SK-N-SH treated with all-trans-retinoic acid at 6 μM for 48 hours (cell line): ENCODE data around the gene DNAJA1.

ENCODE experiments used
- ARNTL ChIP-seq: fragments of 450-650 bp; formaldehyde crosslinking; IDR thresholded peaks from 2 replicates; pipeline ENCODE4 v1.5.0; 2020; ENCODE audit warnings: low read depth, mild to moderate bottlenecking, moderate library complexity, borderline replicate concordance
- CSDC2 ChIP-seq: fragments of 250-450 bp; sonication (Bioruptor Pico); IDR thresholded peaks from 2 replicates; pipeline ENCODE4 v1.5.0; 2020; ENCODE audit warnings: mild to moderate bottlenecking, moderate library complexity
- ESRRG ChIP-seq: fragments of 250-450 bp; sonication (Bioruptor Pico); IDR thresholded peaks from 2 replicates; pipeline ENCODE4 v1.6.1; 2021; ENCODE audit warnings: mild to moderate bottlenecking
- GLIS3 ChIP-seq: fragments of 250-450 bp; sonication (Bioruptor Pico); IDR thresholded peaks from 2 replicates; pipeline ENCODE4 v1.5.0; 2020; ENCODE audit warnings: mild to moderate bottlenecking, moderate library complexity
- OSR1 ChIP-seq: fragments of 250-450 bp; sonication (Bioruptor Pico); IDR thresholded peaks from 2 replicates; pipeline ENCODE4 v1.8.0; 2022; ENCODE audit warnings: moderate library complexity, mild to moderate bottlenecking, inconsistent platforms
- PATZ1 ChIP-seq: fragments of 250-450 bp; sonication (Bioruptor Pico); IDR thresholded peaks from 2 replicates; pipeline ENCODE4 v1.8.0; 2020; ENCODE audit warnings: mild to moderate bottlenecking, moderate library complexity, borderline replicate concordance
- POU6F1 ChIP-seq: fragments of 250-450 bp; sonication (Bioruptor Pico); IDR thresholded peaks from 2 replicates; pipeline ENCODE4 v1.8.0; 2021; ENCODE audit warnings: low read depth, mild to moderate bottlenecking, moderate library complexity, borderline replicate concordance
- PPARA ChIP-seq: fragments of 250-450 bp; sonication (Bioruptor Pico); IDR thresholded peaks from 2 replicates; pipeline ENCODE4 v1.5.0; 2020; ENCODE audit warnings: mild to moderate bottlenecking, borderline replicate concordance
- RARB ChIP-seq: fragments of 250-450 bp; sonication (Bioruptor Pico); IDR thresholded peaks from 2 replicates; pipeline ENCODE4 v1.8.0; 2021; ENCODE audit warnings: mild to moderate bottlenecking, moderate library complexity
- SNAI2 ChIP-seq: fragments of 250-450 bp; sonication (Bioruptor Pico); IDR thresholded peaks from 2 replicates; pipeline ENCODE4 v1.5.0; 2020; ENCODE audit warnings: mild to moderate bottlenecking, moderate library complexity
- ZC3H10 ChIP-seq: fragments of 250-450 bp; sonication (Bioruptor Pico); IDR thresholded peaks from 2 replicates; pipeline ENCODE4 v1.5.1; 2021; ENCODE audit warnings: mild to moderate bottlenecking, moderate library complexity
- ZFP3 ChIP-seq: fragments of 250-450 bp; sonication (Bioruptor Pico); IDR thresholded peaks from 2 replicates; pipeline ENCODE4 v1.5.0; 2020; ENCODE audit warnings: mild to moderate bottlenecking, moderate library complexity
- ZFP30 ChIP-seq: fragments of 450-650 bp; formaldehyde crosslinking; IDR thresholded peaks from 2 replicates; pipeline ENCODE4 v1.5.0; 2022; ENCODE audit warnings: mild to moderate bottlenecking, moderate library complexity
- ZNF70 ChIP-seq: fragments of 450-650 bp; formaldehyde crosslinking; IDR thresholded peaks from 2 replicates; pipeline ENCODE4 v1.5.0; 2020; ENCODE audit warnings: mild to moderate bottlenecking, moderate library complexity

- TF ChIP-seq RARB (CRISPR knock-in tag) (no peak), POU6F1 (CRISPR knock-in tag) (no peak), ZNF70 (CRISPR knock-in tag) (no peak), OSR1 (CRISPR knock-in tag) (no peak), PATZ1 (CRISPR knock-in tag) (no peak), ARNTL (CRISPR knock-in tag) (no peak), PPARA (CRISPR knock-in tag) (no peak), GLIS3 (CRISPR knock-in tag) (no peak), ESRRG (no peak), ZC3H10 (CRISPR knock-in tag) (no peak), CSDC2 (CRISPR knock-in tag) (no peak), ZFP3 (no peak), ZFP30 (CRISPR knock-in tag) (no peak), SNAI2 (0 out of 2 replicates have a peak, but pooled peaks have one; percentile 42)
Observed at GRCh38 chr9:33076046-33077004, 51.3 kb downstream of the DNAJA1 start, which contains the start of gene SMU1.
